Measurements from ENCODE around the gene ADCY10.

DNA sequence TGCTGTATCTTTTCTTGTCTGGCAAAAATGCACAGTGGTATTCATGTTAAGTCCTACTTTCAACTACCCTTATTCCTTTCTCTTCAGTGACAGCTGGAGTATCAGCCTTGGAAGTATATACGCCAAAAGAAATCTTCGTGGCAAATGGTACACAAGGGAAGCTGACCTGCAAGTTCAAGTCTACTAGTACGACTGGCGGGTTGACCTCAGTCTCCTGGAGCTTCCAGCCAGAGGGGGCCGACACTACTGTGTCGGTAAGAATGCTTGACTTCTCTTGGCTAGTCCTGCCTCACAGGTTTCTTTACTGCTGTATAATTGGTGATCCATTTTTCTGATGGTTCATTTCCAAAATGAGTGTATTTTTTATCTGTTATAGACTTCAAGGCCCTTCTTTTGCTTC is 148.4 kb downstream of the ADCY10 start:
- no peak for TF ChIP-seq EZH2 (IDR thresholded peaks at IDR 0.05)
- no peak for TF ChIP-seq POLR2AphosphoS5 (IDR thresholded peaks at IDR 0.05; ENCODE audit: borderline replicate concordance, low read depth, low read length)
